H1 (cell line): ENCODE measurements around the gene EXTL1. TPM values are rescaled to one million over a fixed set of nuclear protein-coding genes. Genes with fewer than 3 reads are reported as not detected.

Experiments
- CTCF ChIA-PET: fragments of 300-600 bp; sonication (Branson Sonifier 250); formaldehyde crosslinking; loops from one replicate; lab custom pipeline; 2021; ENCODE audit not compliant: partially characterized antibody; lab: Charles Lee
- POLR2A ChIA-PET: fragments of 300-600 bp; sonication (Branson Sonifier 250); formaldehyde crosslinking; loops from one replicate; lab custom pipeline; 2021; ENCODE audit warnings: inconsistent platforms; ENCODE audit not compliant: partially characterized antibody; lab: Charles Lee
- DNase-seq, 2 experiments: peaks; one replicate each; pipeline versions ENCODE4 v3.0.0 to v3.0.0-alpha.2; 2010 to 2022; ENCODE audit warnings: low spot score in 2 of 2, low read depth in 1 of 2, mixed read lengths in 1 of 2
- FAIRE-seq: peaks from 2 replicates; lab custom pipeline; 2011; peaks lifted over from hg19 to GRCh38; lab: Jason Lieb, UNC
- H2AFZ ChIP-seq: 2 replicates; pipeline ENCODE4 v1.8.1; 2012; ENCODE audit warnings: low read length, inconsistent platforms
- H2AK5ac ChIP-seq: 2 replicates; pipeline ENCODE4 v1.6.1; 2013; ENCODE audit warnings: low read depth, low read length
- H2BK120ac ChIP-seq: replicated peaks from 2 replicates; pipeline ENCODE3; 2013; ENCODE audit warnings: low read depth, low read length, inconsistent platforms
- H2BK12ac ChIP-seq: 2 replicates; pipeline ENCODE4 v1.6.1; 2013; ENCODE audit warnings: low read depth, low read length
- H2BK15ac ChIP-seq: 2 replicates; pipeline ENCODE4 v1.6.1; 2013; ENCODE audit warnings: low read length
- H2BK20ac ChIP-seq: 2 replicates; pipeline ENCODE4 v1.6.1; 2013; ENCODE audit warnings: low read length
- H2BK5ac ChIP-seq: 2 replicates; pipeline ENCODE4 v1.6.1; 2013; ENCODE audit warnings: low read depth, low read length
- H3K14ac ChIP-seq: 2 replicates; pipeline ENCODE4 v1.6.1; 2013; ENCODE audit warnings: inconsistent platforms; ENCODE audit not compliant: insufficient read length
- H3K18ac ChIP-seq: 2 replicates; pipeline ENCODE4 v1.6.1; 2013; ENCODE audit warnings: low read length; ENCODE audit errors: extremely low read depth
- H3K23ac ChIP-seq: 2 replicates; pipeline ENCODE4 v1.6.1; 2013; ENCODE audit warnings: inconsistent platforms; ENCODE audit not compliant: insufficient read length
- H3K23me2 ChIP-seq: 2 replicates; pipeline ENCODE4 v1.6.1; 2013; ENCODE audit warnings: low read depth, low read length
- H3K27ac ChIP-seq: 2 replicates; pipeline ENCODE4 v1.6.1; 2011; ENCODE audit warnings: low read depth, low read length, inconsistent platforms
- H3K27me3 ChIP-seq, 4 experiments: replicated peaks in 1 of 4; 1 replicate in 1 of 4; 2 replicates in 3 of 4; pipeline versions ENCODE4 v1.6.1 to v1.8.1; 2011 to 2013; ENCODE audit warnings: low read length in 3 of 4, mild to moderate bottlenecking in 3 of 4, inconsistent platforms in 2 of 4, mixed read lengths in 2 of 4, moderate library complexity in 1 of 4; ENCODE audit not compliant: control insufficient read depth in 3 of 4, insufficient read depth in 3 of 4; ENCODE audit errors: extremely low read depth in 1 of 4
- H3K36me3 ChIP-seq, 4 experiments: 2 replicates each; pipeline versions ENCODE4 v1.6.1 to v1.8.1; 2011 to 2013; ENCODE audit warnings: mild to moderate bottlenecking in 4 of 4, low read length in 3 of 4, moderate library complexity in 2 of 4, control low read depth in 1 of 4, inconsistent platforms in 1 of 4; ENCODE audit not compliant: insufficient read depth in 4 of 4, control insufficient read depth in 2 of 4
- H3K4ac ChIP-seq: replicated peaks from 2 replicates; pipeline ENCODE3; 2013; ENCODE audit warnings: low read length, low read depth, mixed read lengths, inconsistent platforms; ENCODE audit not compliant: insufficient read length
- H3K4me1 ChIP-seq, 4 experiments: replicated peaks in 1 of 4; 1 replicate in 1 of 4; 2 replicates in 3 of 4; pipeline versions ENCODE4 v1.6.1 to v1.8.1; 2011 to 2013; ENCODE audit warnings: low read length in 3 of 4, inconsistent platforms in 2 of 4, mixed read lengths in 1 of 4; ENCODE audit not compliant: insufficient read depth in 4 of 4, control insufficient read depth in 3 of 4
- H3K4me2 ChIP-seq, 2 experiments: 2 replicates each; pipeline versions ENCODE4 v1.6.1 to v1.8.1; 2011 to 2013; ENCODE audit warnings: low read depth in 2 of 2, low read length in 2 of 2, control low read depth in 1 of 2, inconsistent platforms in 1 of 2, mild to moderate bottlenecking in 1 of 2; ENCODE audit not compliant: insufficient read depth in 1 of 2
- H3K4me3 ChIP-seq, 4 experiments: fragments of 200-600, 300-600 bp in 1 of 4; sonication (generic), shearing (Covaris generic), sonication (Bioruptor Twin) in 1 of 4; 2 replicates each; pipeline versions ENCODE4 v1.5.1 to v1.8.1; 2011 to 2016; ENCODE audit warnings: low read length in 4 of 4, low read depth in 3 of 4, control low read depth in 2 of 4, inconsistent platforms in 2 of 4, mild to moderate bottlenecking in 2 of 4, mixed read lengths in 1 of 4, moderate library complexity in 1 of 4; ENCODE audit not compliant: insufficient read depth in 2 of 4; ENCODE audit errors: extremely low read depth in 1 of 4
- H3K56ac ChIP-seq: replicated peaks from 2 replicates; pipeline ENCODE3; 2013; ENCODE audit warnings: low read depth, mild to moderate bottlenecking, mixed read lengths, low read length, inconsistent platforms; ENCODE audit not compliant: insufficient read length
- H3K79me1 ChIP-seq: 2 replicates; pipeline ENCODE4 v1.6.1; 2013; ENCODE audit warnings: low read depth, low read length, control low read depth
- H3K79me2 ChIP-seq, 2 experiments: 2 replicates each; pipeline versions ENCODE4 v1.6.1 to v1.8.1; 2012 to 2013; ENCODE audit warnings: low read length in 2 of 2, mild to moderate bottlenecking in 2 of 2, inconsistent platforms in 1 of 2; ENCODE audit not compliant: insufficient read depth in 2 of 2, control insufficient read depth in 1 of 2
- H3K9ac ChIP-seq, 4 experiments: replicated peaks in 1 of 4; 1 replicate in 1 of 4; 2 replicates in 3 of 4; pipeline versions ENCODE4 v1.6.1 to v1.8.1; 2011 to 2013; ENCODE audit warnings: low read depth in 3 of 4, low read length in 3 of 4, control low read depth in 2 of 4, mild to moderate bottlenecking in 2 of 4, moderate library complexity in 2 of 4, inconsistent platforms in 1 of 4; ENCODE audit errors: extremely low read depth in 1 of 4
- H3K9me3 ChIP-seq, 2 experiments: 2 replicates each; pipeline versions ENCODE4 v1.6.1 to v1.8.1; 2012 to 2013; ENCODE audit warnings: mild to moderate bottlenecking in 2 of 2, moderate library complexity in 2 of 2, control low read depth in 1 of 2, inconsistent platforms in 1 of 2, low read depth in 1 of 2, low read length in 1 of 2, mixed read lengths in 1 of 2; ENCODE audit not compliant: insufficient read depth in 2 of 2
- H4K20me1 ChIP-seq, 2 experiments: replicated peaks in 1 of 2; 2 replicates each; pipeline versions ENCODE3 to v1.8.1; 2011 to 2013; ENCODE audit warnings: inconsistent platforms in 2 of 2, low read length in 2 of 2, mild to moderate bottlenecking in 1 of 2; ENCODE audit not compliant: insufficient read depth in 2 of 2, control insufficient read depth in 1 of 2
- H4K5ac ChIP-seq: 2 replicates; pipeline ENCODE4 v1.6.1; 2013; ENCODE audit warnings: low read length, low read depth, mixed read lengths, inconsistent platforms; ENCODE audit not compliant: insufficient read length
- H4K8ac ChIP-seq: 2 replicates; pipeline ENCODE4 v1.8.0; 2013; ENCODE audit warnings: mild to moderate bottlenecking, moderate library complexity, low read length, inconsistent platforms; ENCODE audit not compliant: insufficient read depth; ENCODE audit errors: extremely low read depth
- H4K91ac ChIP-seq: replicated peaks from 2 replicates; pipeline ENCODE3; 2013; ENCODE audit warnings: low read length, mixed read lengths, inconsistent platforms; ENCODE audit not compliant: insufficient read length
- BRCA1 ChIP-seq: IDR thresholded peaks from 2 replicates; pipeline ENCODE4 v1.6.1; 2012; ENCODE audit warnings: low read depth, low read length, improper control_type of control experiment
- CBX5 ChIP-seq: fragments of 300-800, 300-1000 bp; sonication (generic); IDR thresholded peaks from 2 replicates; pipeline ENCODE4 v1.7.1; 2016; ENCODE audit warnings: antibody characterized with exemption, low read length, low read depth
- CHD1 ChIP-seq: IDR thresholded peaks from 2 replicates; pipeline ENCODE4 v1.6.1; 2012; ENCODE audit warnings: low read depth, low read length, improper control_type of control experiment
- EP300 ChIP-seq, 2 experiments: IDR thresholded peaks; 1 replicate in 1 of 2; 2 replicates in 1 of 2; pipeline ENCODE4 v1.6.1; 2011 to 2012; ENCODE audit warnings: low read depth in 2 of 2, low read length in 2 of 2, mild to moderate bottlenecking in 2 of 2, borderline replicate concordance in 1 of 2, inconsistent platforms in 1 of 2, moderate library complexity in 1 of 2
- HDAC2 ChIP-seq, 2 experiments: fragments of 300-600 bp in 1 of 2; sonication (generic) in 1 of 2; IDR thresholded peaks; 2 replicates each; pipeline ENCODE4 v1.6.1; 2011 to 2012; ENCODE audit warnings: low read depth in 2 of 2, low read length in 2 of 2, mild to moderate bottlenecking in 2 of 2, moderate library complexity in 2 of 2, borderline replicate concordance in 1 of 2, inconsistent platforms in 1 of 2
- POU5F1 ChIP-seq: IDR thresholded peaks from 2 replicates; pipeline ENCODE4 v1.6.1; 2011; ENCODE audit warnings: low read depth, mild to moderate bottlenecking, low read length, moderate library complexity
- RFX5 ChIP-seq: IDR thresholded peaks from 2 replicates; pipeline ENCODE4 v1.6.1; 2011; ENCODE audit warnings: low read depth, low read length, improper control_type of control experiment, borderline replicate concordance
- SUZ12 ChIP-seq: fragments of 200-600 bp; sonication (generic); IDR thresholded peaks from 2 replicates; pipeline ENCODE4 v1.6.1; 2012; ENCODE audit warnings: mild to moderate bottlenecking, inconsistent platforms, low read length, moderate library complexity, mixed read lengths
- TAF7 ChIP-seq: optimal IDR thresholded peaks from 2 replicates; pipeline ENCODE3; 2011; ENCODE audit warnings: low read depth, mild to moderate bottlenecking, inconsistent platforms, low read length, moderate library complexity, borderline replicate concordance
- TEAD4 ChIP-seq: IDR thresholded peaks from 2 replicates; pipeline ENCODE4 v1.6.1; 2012; ENCODE audit warnings: low read depth, low read length, inconsistent platforms, mixed read lengths
- WGBS, 2 experiments: shearing (Covaris generic) in 1 of 2; methylation state at CpG; one replicate each; pipeline versions ENCODE4 v1.1.6 to v1.1.7; 2013 to 2015; ENCODE audit warnings: low lambda C conversion rate in 2 of 2, mixed read lengths in 2 of 2, inconsistent platforms in 1 of 2, low coverage in 1 of 2, missing lambda C conversion rate in 1 of 2; ENCODE audit not compliant: insufficient replicate concordance in 2 of 2, insufficient coverage in 1 of 2, insufficient read length in 1 of 2; ENCODE audit errors: extremely low coverage in 1 of 2, missing lambda C conversion rate in 1 of 2; 5-methylcytosine and 5-hydroxymethylcytosine counted together
- polyA plus RNA-seq, 7 experiments: library from polyadenylated mRNA; depleted of rRNA in 3 of 7; stranded (reverse) in 5 of 7; unstranded in 2 of 7; fragments of >200 nt in 5 of 7; fragments of 200-250 nt in 2 of 7; gene quantifications; 1 replicate in 5 of 7; 2 replicates in 1 of 7; 4 replicates in 1 of 7; pipeline versions ENCODE4 v1.2.1 to v1.2.3, GENCODE V29; 2011 to 2013; ENCODE audit warnings: missing spikeins in 2 of 7, mixed read lengths in 2 of 7
- total RNA-seq: library from RNA; stranded (reverse); fragmentation: NEBNext Ultra II Directional; extraction: Animal tissue kit (Norgen Biotek cat#: 25700); gene quantifications from 2 replicates; pipeline ENCODE4 v1.2.1, GENCODE V29; 2021
- TF ChIP-seq, protein P1 (sequence below): IDR thresholded peaks from 2 replicates; pipeline ENCODE4 v1.6.1; 2012; ENCODE audit warnings: low read length, inconsistent platforms

The EXTL1 gene
- total and polyA plus RNA-seq, 2 of the 8 experiments (the other 6 are each of a cell fraction or from before 2014, with no cell fraction given): 0.89 to 1.2 TPM

GRCh38 chr1:26067432-26067911 lies 45.9 kb downstream of the EXTL1 start, which contains the start of gene TRIM63:
Gene TRIM63, minus strand, starts transcription at chr1:26067630. Its CDS starts 136 bp downstream, at chr1:26067494.
- Histone ChIP-seq H4K20me1 (no peaks in the 10 kb centered on the region), H3K23ac (no peak within 1 kb of the TSS), H3K4ac (no peak within 1 kb of the TSS), H2BK120ac (no peak within 1 kb of the TSS), H2BK12ac (no peak within 1 kb of the TSS), H3K36me3 (no peaks in the 10 kb centered on the region), H3K79me2 (no peaks in the 10 kb centered on the region), H2BK15ac (no peak within 1 kb of the TSS), H4K91ac (no peak within 1 kb of the TSS), H2AFZ (0 out of 2 replicates have a peak within 1 kb of the TSS, but pooled peaks have one; percentile 31), H3K4me2 (no peak within 1 kb of the TSS), H3K18ac (no peak within 1 kb of the TSS), H3K23me2 (no peaks in the 10 kb centered on the region), H3K56ac (no peak within 1 kb of the TSS), H3K79me1 (no peaks in the 10 kb centered on the region), H2BK5ac (no peak within 1 kb of the TSS), H3K27me3 (no peaks in the 10 kb centered on the region), H4K8ac (no peak within 1 kb of the TSS), H3K9ac (no peak within 1 kb of the TSS), H3K14ac (no peak within 1 kb of the TSS), H4K5ac (no peak within 1 kb of the TSS), H2BK20ac (no peak within 1 kb of the TSS), H3K4me1 (peaks cover 0 to 2% (median 0%) of the 10 kb centered on the region in 4 experiments; a peak in 1 of 7 replicates), H3K9me3 (no peaks in the 10 kb centered on the region), H3K27ac (no peak within 1 kb of the TSS), H2AK5ac (no peak within 1 kb of the TSS), H3K4me3 (no peak within 1 kb of the TSS)
- CTCF ChIA-PET: interaction anchor here (0.9 to 5.4 kb wide), 6 partner anchors 9 to 37 kb away, joined by 3 to 32 read pairs (median 5); no protein-coding TSS in a partner anchor
- DNase-seq (no peak), FAIRE-seq (no peak)
- 86% methylated on average over 9 of the region's 9 CpGs; no CpG with 5 or more reads in 1 of the 2 experiments for WGBS, 2 experiments
- POLR2A ChIA-PET: interaction anchor here (1.3 kb wide), 1 partner anchor 12 kb away, joined by 3 read pairs; no protein-coding TSS in a partner anchor
- no peak for TF ChIP-seq POU5F1
- TF ChIP-seq TAF7: no peak
- no peak for TF ChIP-seq BRCA1
- TF ChIP-seq HDAC2 (IDR thresholded peaks at IDR 0.05; ENCODE audit: borderline replicate concordance in 1 of 2, low read depth in 2 of 2, low read length in 2 of 2): no peak
- TF ChIP-seq RFX5: no peak
- no peak for TF ChIP-seq SUZ12
- TF ChIP-seq TEAD4: no peak
- TF ChIP-seq, protein P1, sequence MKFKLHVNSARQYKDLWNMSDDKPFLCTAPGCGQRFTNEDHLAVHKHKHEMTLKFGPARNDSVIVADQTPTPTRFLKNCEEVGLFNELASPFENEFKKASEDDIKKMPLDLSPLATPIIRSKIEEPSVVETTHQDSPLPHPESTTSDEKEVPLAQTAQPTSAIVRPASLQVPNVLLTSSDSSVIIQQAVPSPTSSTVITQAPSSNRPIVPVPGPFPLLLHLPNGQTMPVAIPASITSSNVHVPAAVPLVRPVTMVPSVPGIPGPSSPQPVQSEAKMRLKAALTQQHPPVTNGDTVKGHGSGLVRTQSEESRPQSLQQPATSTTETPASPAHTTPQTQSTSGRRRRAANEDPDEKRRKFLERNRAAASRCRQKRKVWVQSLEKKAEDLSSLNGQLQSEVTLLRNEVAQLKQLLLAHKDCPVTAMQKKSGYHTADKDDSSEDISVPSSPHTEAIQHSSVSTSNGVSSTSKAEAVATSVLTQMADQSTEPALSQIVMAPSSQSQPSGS: no peak
- no peak for TF ChIP-seq CHD1
- TF ChIP-seq CBX5: no peak
- no peak for TF ChIP-seq EP300 (IDR thresholded peaks at IDR 0.05; ENCODE audit: borderline replicate concordance in 1 of 2, low read depth in 2 of 2, low read length in 2 of 2)
